GM13977 (cell line): ENCODE data around the gene BTF3L4.
"Not testable (repeated sequence)": the region's sequence is repeated elsewhere in the genome, so short reads cannot be mapped to it uniquely, and the experiment has no call there.

Experiments used
- DNase-seq: peaks from one replicate; pipeline ENCODE4 v3.0.0; 2012; ENCODE audit warnings: low spot score
- in situ Hi-C: fragments of 300-500 bp; cut with MboI; formaldehyde crosslinking; loops from one replicate; pipeline ENCODE4 v1.12.0; 2022; ENCODE audit warnings: low sequenced_read_pairs, low pct_unique_long_range_greater_than_20kb, mixed read lengths, inconsistent platforms; ENCODE audit not compliant: unreplicated experiment
- TF ChIP-seq, protein P1 (sequence below): IDR thresholded peaks from 2 replicates; pipeline ENCODE4 v1.5.1; 2012; ENCODE audit warnings: mild to moderate bottlenecking, control low read depth; ENCODE audit not compliant: insufficient read depth; ENCODE audit errors: extremely low read depth, missing control alignments

BTF3L4 gene

DNA sequence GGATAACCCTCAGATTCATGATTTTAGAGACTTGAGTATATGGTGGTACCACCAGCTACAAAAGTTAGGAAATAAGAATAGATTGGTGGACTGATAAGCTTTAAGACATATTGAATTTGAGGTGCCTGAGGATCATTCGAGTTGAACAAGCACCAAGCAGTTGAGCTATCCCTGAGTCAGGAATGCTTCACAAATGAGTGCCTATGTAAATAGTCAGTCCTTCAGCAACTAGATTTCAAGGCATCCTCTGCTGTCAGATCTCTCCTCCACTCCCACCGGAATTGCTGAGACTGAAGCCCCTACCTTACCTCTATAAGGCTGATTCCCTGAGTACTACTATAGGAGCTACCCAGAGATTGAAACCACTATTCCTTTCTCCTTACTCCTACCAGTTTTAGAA lies 7.1 kb downstream of the BTF3L4 start:
- DNase-seq, result no peak
- TF ChIP-seq, protein P1, sequence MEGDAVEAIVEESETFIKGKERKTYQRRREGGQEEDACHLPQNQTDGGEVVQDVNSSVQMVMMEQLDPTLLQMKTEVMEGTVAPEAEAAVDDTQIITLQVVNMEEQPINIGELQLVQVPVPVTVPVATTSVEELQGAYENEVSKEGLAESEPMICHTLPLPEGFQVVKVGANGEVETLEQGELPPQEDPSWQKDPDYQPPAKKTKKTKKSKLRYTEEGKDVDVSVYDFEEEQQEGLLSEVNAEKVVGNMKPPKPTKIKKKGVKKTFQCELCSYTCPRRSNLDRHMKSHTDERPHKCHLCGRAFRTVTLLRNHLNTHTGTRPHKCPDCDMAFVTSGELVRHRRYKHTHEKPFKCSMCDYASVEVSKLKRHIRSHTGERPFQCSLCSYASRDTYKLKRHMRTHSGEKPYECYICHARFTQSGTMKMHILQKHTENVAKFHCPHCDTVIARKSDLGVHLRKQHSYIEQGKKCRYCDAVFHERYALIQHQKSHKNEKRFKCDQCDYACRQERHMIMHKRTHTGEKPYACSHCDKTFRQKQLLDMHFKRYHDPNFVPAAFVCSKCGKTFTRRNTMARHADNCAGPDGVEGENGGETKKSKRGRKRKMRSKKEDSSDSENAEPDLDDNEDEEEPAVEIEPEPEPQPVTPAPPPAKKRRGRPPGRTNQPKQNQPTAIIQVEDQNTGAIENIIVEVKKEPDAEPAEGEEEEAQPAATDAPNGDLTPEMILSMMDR, result no peak
- in situ Hi-C loops, result no loop called here

DNA sequence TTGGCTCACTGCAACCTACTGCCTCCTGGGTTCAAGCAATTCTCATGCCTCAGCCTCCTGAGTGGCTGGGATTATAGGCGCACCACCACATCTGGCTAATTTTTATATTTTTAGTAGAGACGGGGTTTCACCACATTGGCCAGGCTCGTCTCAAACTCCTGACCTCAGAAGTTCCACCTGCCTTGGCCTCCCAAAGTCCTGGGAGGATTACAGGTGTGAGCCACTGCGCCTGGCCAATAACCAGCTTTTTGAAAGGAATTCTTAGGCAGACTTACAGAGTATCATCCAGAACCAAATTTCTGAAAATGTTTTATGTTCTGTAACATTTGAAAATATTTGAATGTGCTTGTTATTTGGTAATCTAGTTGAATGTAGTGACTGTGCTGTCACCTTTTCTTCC lies 14.6 kb downstream of the BTF3L4 start:
- no peak for DNase-seq
- TF ChIP-seq, protein P1, result no peak
- in situ Hi-C loops, result no loop called here

DNA sequence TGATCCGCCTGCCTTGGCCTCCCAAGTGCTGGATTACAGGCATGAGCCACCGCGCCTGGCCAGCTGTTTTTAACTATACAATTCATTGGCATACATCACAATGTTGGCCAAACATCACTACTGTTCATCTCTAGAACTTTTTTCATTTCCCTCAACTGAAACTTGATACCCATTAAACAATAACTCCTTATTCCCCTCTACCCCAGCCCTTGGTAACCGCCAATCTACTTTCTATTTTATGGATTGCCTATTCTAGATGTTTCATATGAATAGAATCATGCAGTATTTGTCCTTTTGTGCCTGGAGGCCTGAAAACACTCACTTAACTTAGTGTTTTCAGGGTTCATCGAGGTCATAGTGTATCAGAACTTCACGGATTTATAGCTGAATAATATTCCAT lies 16.2 kb downstream of the BTF3L4 start:
- TF ChIP-seq, protein P1, result no peak
- in situ Hi-C loops, result no loop called here
- no peak for DNase-seq

DNA sequence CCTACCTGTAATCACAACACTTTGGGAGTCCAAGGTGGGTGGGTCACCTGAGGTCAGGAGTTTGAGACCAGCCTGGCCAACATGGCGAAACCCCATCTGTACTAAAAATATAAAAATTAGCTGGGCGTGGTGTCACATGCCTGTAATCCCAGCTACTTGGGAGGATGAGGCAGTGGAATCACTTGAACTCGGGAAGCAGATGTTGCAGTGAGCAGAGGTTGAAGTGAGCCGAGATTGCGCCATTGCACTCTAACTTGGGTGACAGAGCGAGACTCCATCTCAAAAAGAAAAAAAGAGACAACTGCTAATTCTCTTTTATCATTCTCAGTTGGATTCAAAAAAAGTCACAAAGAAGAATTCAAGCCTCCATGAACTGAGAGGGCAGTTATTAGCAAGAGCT lies 21.2 kb downstream of the BTF3L4 start:
- in situ Hi-C loops, DNase-seq: not testable (repeated sequence)

DNA sequence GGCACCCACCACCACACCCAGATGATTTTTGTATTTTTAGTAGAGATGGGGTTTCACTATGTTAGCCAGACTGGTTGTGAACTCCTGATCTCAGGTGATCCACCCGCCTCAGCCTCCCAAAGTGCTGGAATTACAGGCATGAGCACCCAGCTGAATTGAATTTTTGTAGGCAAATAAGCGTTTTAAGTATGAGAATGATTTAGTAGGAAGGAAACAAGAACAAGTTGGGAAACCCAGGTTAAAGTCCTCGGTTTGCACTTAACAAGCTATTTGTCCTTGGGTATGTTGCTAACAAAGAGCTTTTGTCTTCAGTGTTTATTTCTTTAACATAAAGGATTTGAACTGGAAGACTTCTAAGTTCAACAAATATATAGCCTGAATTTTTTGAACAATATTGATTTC lies 23.9 kb downstream of the BTF3L4 start:
- in situ Hi-C loops, result no loop called here
- no peak for DNase-seq
- TF ChIP-seq, protein P1, result no peak

DNA sequence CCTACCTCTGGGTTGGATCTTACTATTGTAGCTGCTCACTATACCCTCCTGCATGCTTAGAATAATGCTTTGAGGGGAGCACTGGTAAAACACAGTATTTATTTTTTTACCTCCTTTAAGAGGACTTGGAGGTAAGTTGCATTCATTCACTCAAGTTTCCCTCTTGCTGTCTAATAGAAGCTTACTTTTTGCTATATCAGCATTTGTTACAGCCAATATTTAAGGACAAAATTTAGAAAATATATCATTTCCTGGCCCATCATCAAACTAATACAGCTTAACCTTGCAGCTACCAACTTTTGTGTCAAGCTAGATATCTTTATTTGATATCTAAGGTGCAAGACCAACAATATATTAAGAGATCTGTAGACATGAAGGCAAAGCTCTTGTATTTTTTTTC lies 31.8 kb downstream of the BTF3L4 start:
- in situ Hi-C loops, DNase-seq: not testable (repeated sequence)

DNA sequence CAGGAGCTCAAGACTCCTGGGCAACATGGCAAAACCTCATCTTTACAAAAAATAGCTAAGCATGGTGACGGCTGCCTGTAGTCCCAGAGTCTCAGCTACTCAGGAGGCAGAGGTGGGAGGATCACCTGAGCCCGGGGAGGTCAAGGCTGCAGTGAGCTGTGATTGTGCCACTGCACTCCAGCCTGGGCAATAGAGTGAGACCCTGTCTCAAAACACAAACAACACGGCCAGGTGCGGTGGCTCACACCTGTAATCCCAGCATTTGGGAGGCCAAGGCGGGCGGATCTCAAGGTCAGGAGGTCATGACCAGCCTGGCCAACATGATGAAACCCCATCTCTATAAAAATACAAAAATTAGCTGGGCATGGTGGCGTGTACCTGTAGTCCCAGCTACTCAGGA lies 38.2 kb downstream of the BTF3L4 start:
- DNase-seq, in situ Hi-C loops: not testable (repeated sequence)

DNA sequence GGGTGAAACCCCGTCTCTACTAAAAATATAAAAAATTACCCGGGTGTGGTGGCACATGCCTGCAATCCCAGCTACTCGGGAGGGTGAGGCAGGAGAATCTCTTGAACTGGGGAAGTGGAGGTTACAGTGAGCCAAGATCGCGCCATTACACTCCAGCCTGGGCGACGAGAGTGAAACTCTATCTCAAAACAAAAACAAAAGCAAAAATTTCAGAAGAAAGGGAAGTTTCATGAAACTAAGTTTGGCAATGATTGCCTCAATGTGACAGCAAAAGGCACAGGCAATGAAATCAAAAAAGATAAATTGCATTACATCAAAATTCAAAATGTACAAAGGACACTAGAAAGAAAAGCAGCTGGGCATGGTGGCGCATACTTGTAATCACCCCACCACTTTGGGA lies 40.1 kb downstream of the BTF3L4 start:
- TF ChIP-seq, protein P1, result no peak
- in situ Hi-C loops, result no loop called here
- DNase-seq, result no peak
